ENCODE data around the gene DCUN1D5. TPM values are rescaled to one million over a fixed set of nuclear protein-coding genes. Genes with fewer than 3 reads are reported as not detected.

Gene DCUN1D5
- total RNA-seq: 10 to 100 TPM in 3 of 4 donors, 1 to 10 TPM in 1; 1.8 to 54.1 (median 22.4) TPM

DNA sequence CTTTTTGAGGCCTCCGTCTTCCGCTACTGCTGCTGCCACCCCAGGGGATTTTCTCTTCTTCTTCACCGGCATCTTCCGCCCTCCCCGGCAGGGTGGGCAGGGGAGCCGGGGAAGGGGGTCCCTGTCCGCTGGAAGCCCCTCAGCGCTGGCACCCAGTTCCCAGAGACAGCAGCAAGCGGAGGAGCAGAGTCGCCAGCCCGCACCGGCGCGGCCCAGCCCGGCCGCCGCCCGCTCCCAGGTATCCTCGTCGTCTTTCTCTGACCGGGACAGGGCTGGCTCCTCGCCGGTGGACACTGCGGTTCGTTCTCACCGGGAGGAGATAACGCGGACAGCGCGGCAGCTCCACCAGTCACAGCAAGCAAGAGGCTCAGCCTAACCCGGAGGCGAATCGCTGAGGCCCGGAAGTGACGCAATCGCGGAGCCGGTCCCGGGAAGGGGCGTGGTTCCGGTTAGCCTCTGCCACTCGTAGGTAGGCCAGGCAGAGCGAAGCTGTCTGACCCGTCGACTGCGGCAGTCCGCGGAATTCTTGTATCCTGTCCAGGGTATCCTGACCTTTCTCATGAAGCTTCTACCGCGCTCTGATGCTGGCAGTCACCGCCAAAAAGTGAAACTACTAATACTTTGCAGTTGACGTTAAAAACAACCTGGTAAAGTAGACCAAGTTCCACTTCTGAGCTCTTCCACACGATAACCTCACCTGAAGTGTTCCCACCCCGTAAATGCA is at the start of gene DCUN1D5:
DCUN1D5 (minus strand) TSS at position 360 of the 724 bp plus-strand sequence; CDS start at position 72, 288 bp downstream.
- peak; percentile 96 for DNase-seq
- Histone ChIP-seq H3K27me3 (no peaks in the 10 kb centered on the region), H3K27ac (peak within 1 kb of the TSS; percentile 77 to 86), H3K36me3 (no peaks in the 10 kb centered on the region), H3K4me1 (peaks cover 0 to 7% of the 10 kb centered on the region in 2 donors), H3K4me3 (peak within 1 kb of the TSS; percentile 69 to 100), H3K9me3 (no peaks in the 10 kb centered on the region)
- TF ChIP-seq, protein P1, sequence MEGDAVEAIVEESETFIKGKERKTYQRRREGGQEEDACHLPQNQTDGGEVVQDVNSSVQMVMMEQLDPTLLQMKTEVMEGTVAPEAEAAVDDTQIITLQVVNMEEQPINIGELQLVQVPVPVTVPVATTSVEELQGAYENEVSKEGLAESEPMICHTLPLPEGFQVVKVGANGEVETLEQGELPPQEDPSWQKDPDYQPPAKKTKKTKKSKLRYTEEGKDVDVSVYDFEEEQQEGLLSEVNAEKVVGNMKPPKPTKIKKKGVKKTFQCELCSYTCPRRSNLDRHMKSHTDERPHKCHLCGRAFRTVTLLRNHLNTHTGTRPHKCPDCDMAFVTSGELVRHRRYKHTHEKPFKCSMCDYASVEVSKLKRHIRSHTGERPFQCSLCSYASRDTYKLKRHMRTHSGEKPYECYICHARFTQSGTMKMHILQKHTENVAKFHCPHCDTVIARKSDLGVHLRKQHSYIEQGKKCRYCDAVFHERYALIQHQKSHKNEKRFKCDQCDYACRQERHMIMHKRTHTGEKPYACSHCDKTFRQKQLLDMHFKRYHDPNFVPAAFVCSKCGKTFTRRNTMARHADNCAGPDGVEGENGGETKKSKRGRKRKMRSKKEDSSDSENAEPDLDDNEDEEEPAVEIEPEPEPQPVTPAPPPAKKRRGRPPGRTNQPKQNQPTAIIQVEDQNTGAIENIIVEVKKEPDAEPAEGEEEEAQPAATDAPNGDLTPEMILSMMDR (IDR thresholded peaks at IDR 0.05): no peak
- TF ChIP-seq POLR2A (IDR thresholded peaks at IDR 0.05): peak; percentile 47 to 71
- intact Hi-C loops (cut with DNase I; ENCODE audit: low total_unique reads): no loop called here

DNA sequence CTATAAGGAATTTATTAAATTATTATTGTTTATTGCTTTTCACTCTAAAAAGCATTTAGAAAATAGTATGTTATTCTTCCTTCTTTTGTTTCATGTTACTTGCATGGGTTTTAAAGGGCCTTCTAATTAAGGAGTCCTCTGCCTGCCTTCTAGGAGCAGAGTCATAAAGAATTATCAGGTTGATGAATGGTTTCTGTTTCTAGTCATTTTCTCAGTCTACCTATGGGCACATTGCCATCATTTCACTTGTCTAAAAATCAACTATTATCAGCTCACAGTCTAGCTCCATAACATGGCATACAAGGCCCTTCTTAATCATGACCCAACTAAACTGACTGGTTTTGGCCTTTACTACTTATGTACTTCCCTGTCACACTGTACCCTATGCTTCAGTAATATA is 33.5 kb upstream of the DCUN1D5 start:
- H3K4me1 ChIP-seq: no peaks in the 10 kb centered on the region
- no peak for DNase-seq
- no peak overlapping the region for H3K27ac ChIP-seq
- no peaks in the 10 kb centered on the region for H3K27me3 ChIP-seq
- H3K36me3 ChIP-seq: no peaks in the 10 kb centered on the region
- no peak overlapping the region for H3K4me3 ChIP-seq
- intact Hi-C loops (cut with DNase I; ENCODE audit: low total_unique reads): no loop called here
- TF ChIP-seq, protein P1 (IDR thresholded peaks at IDR 0.05): no peak
- no peak for TF ChIP-seq POLR2A (IDR thresholded peaks at IDR 0.05)
- H3K9me3 ChIP-seq: no peaks in the 10 kb centered on the region

DNA sequence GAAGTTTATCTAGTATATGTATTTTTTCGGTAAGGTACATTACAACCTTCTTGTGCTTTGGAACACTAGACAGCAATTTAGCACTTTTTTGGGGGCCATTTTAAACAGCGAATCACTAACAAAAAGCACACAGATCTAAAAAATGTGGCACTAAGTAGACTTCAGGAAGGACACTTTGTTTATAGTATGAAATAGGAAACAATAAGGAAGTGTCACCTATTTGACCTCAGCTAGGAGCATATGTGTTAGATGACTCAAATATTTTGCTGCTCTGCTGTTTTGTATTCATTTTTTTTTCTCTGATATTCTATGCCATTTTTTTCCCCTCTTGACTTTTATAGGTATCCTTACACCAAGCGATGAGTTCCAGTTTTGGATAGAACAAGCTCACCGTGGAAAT is 22.9 kb upstream of the DCUN1D5 start:
- Histone ChIP-seq H3K4me1 (no peaks in the 10 kb centered on the region), H3K4me3 (no peak overlapping the region), H3K36me3 (no peaks in the 10 kb centered on the region), H3K9me3 (no peaks in the 10 kb centered on the region), H3K27me3 (no peaks in the 10 kb centered on the region), H3K27ac (no peak overlapping the region)
- TF ChIP-seq POLR2A (IDR thresholded peaks at IDR 0.05): no peak
- DNase-seq: no peak
- intact Hi-C loops (cut with DNase I; ENCODE audit: low total_unique reads): no loop called here

DNA sequence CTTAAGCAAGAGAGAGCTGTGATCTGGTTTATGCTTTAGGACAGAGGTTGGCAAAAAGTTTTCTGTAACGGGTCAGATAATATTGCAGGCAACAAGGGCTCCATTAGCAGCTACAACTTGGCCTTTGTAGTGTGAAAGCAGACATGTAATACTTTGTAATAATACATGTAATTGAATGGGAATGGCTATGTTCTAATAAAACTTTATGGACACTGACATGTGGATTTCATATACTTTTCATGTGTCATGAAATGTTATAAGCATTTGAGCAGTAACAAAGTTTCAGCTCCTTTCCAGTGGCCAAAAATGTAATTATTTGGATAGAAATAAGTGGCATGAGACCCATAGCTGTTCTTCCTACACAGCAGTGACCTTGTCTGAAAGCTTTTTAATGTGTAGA is 20.4 kb upstream of the DCUN1D5 start:
- intact Hi-C loops (cut with DNase I; ENCODE audit: low total_unique reads): no loop called here
- Histone ChIP-seq H3K36me3 (no peaks in the 10 kb centered on the region), H3K4me1 (no peaks in the 10 kb centered on the region), H3K9me3 (no peaks in the 10 kb centered on the region), H3K27ac (no peak overlapping the region), H3K27me3 (no peaks in the 10 kb centered on the region), H3K4me3 (no peak overlapping the region)
- TF ChIP-seq POLR2A (IDR thresholded peaks at IDR 0.05): no peak
- TF ChIP-seq, protein P1 (IDR thresholded peaks at IDR 0.05): no peak
- DNase-seq: no peak

DNA sequence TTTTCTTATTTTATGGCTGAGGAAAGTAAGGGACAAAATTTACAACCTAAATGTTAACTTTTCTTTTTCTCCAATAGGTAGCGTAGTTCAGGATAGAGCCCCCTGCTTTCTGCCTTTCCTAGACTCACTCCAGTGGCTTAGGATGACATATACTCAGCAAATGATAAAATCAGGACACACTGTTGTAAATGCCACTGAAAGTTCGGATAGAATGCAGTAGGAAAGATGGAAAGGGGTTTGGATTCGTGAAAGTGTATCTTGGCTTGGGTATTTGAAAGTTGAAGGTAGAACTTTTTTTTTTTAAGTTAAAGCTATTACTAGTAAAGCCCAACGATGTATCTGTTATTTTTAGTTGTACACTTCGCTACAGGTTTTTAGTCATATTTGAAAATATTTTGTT is 19.4 kb upstream of the DCUN1D5 start:
- Histone ChIP-seq H3K9me3 (no peaks in the 10 kb centered on the region), H3K4me1 (no peaks in the 10 kb centered on the region), H3K36me3 (no peaks in the 10 kb centered on the region), H3K27ac (no peak overlapping the region), H3K27me3 (no peaks in the 10 kb centered on the region), H3K4me3 (no peak overlapping the region)
- intact Hi-C loops (cut with DNase I; ENCODE audit: low total_unique reads): no loop called here
- no peak for DNase-seq
- TF ChIP-seq, protein P1 (IDR thresholded peaks at IDR 0.05): no peak
- no peak for TF ChIP-seq POLR2A (IDR thresholded peaks at IDR 0.05)
